Osteoblast (primary cell): Measurements from ENCODE around the gene INMT. TPM values are rescaled to one million over a fixed set of nuclear protein-coding genes. Genes with fewer than 3 reads are reported as not detected.

Source experiments
- DNase-seq: peaks from one replicate; pipeline ENCODE4 v3.0.0; 2011; ENCODE audit warnings: low spot score, mixed read lengths; ENCODE audit not compliant: insufficient read length; ENCODE audit errors: missing footprints
- H2AFZ ChIP-seq: 2 replicates; pipeline ENCODE4 v1.6.0; 2011; ENCODE audit warnings: mild to moderate bottlenecking, low read length
- H3K27ac ChIP-seq: 2 replicates; pipeline ENCODE4 v1.5.1; 2011; ENCODE audit warnings: mild to moderate bottlenecking, low read depth, low read length, moderate library complexity
- H3K27me3 ChIP-seq: 2 replicates; pipeline ENCODE4 v1.6.0; 2012; ENCODE audit warnings: mild to moderate bottlenecking, control low read depth, inconsistent platforms, low read length, moderate library complexity; ENCODE audit not compliant: insufficient read depth
- H3K36me3 ChIP-seq: 2 replicates; pipeline ENCODE4 v1.5.1; 2011; ENCODE audit warnings: mild to moderate bottlenecking, low read length, control low read depth, moderate library complexity; ENCODE audit not compliant: insufficient read depth
- H3K4me1 ChIP-seq: 2 replicates; pipeline ENCODE4 v1.5.1; 2011; ENCODE audit warnings: mild to moderate bottlenecking, low read length, control low read depth, moderate library complexity; ENCODE audit not compliant: insufficient read depth
- H3K4me2 ChIP-seq: 2 replicates; pipeline ENCODE4 v1.6.0; 2011; ENCODE audit warnings: mild to moderate bottlenecking, low read length; ENCODE audit not compliant: insufficient read depth
- H3K4me3 ChIP-seq: fragments of 200-600 bp; sonication (generic); 3 replicates; pipeline ENCODE4 v1.5.1; 2012; ENCODE audit warnings: mild to moderate bottlenecking, low read length, inconsistent platforms; ENCODE audit not compliant: insufficient read depth
- H3K79me2 ChIP-seq: 2 replicates; pipeline ENCODE4 v1.6.0; 2012; ENCODE audit warnings: mild to moderate bottlenecking, low read length, control low read depth, inconsistent platforms; ENCODE audit not compliant: insufficient read depth
- H3K9me3 ChIP-seq: 2 replicates; pipeline ENCODE4 v1.5.1; 2011; ENCODE audit warnings: low read depth, low read length, control low read depth
- H4K20me1 ChIP-seq: 2 replicates; pipeline ENCODE4 v1.6.0; 2012; ENCODE audit warnings: mild to moderate bottlenecking, low read length, control low read depth; ENCODE audit not compliant: insufficient read depth
- CTCF ChIP-seq: IDR thresholded peaks from 2 replicates; pipeline ENCODE4 v1.5.1; 2011; ENCODE audit warnings: mild to moderate bottlenecking, low read depth, low read length, moderate library complexity; ENCODE audit errors: extremely low read depth
- total RNA-seq: library from RNA; depleted of rRNA; stranded (reverse); fragments of >200 nt; gene quantifications from 2 replicates; pipeline ENCODE4 v1.2.3, GENCODE V29; 2012

The INMT gene
- total RNA-seq, 1 donor: 0.72 TPM

- H2AFZ ChIP-seq: no peak overlapping the region
- no peaks in the 10 kb centered on the region for H3K79me2 ChIP-seq
- H3K4me2 ChIP-seq: no peak overlapping the region
- no peaks in the 10 kb centered on the region for H3K27me3 ChIP-seq
- no peaks in the 10 kb centered on the region for H3K9me3 ChIP-seq
- peak overlapping the region; percentile 11 for H3K27ac ChIP-seq
- H3K4me3 ChIP-seq: no peak overlapping the region
- DNase-seq: no peak
- peaks cover 9% of the 10 kb centered on the region for H3K36me3 ChIP-seq
- peaks cover 15% of the 10 kb centered on the region for H3K4me1 ChIP-seq
- H4K20me1 ChIP-seq: no peaks in the 10 kb centered on the region
- TF ChIP-seq CTCF: no peak
Measured at GRCh38 chr7:30788640-30789333, 36.9 kb downstream of the INMT start.

GRCh38 chr7:30789334-30789711 is 37.4 kb downstream of the INMT start:
- H3K27me3 ChIP-seq: no peaks in the 10 kb centered on the region
- peak overlapping the region; percentile 8 for H3K4me2 ChIP-seq
- H3K36me3 ChIP-seq: peaks cover 9% of the 10 kb centered on the region
- no peak overlapping the region for H3K4me3 ChIP-seq
- no peaks in the 10 kb centered on the region for H3K9me3 ChIP-seq
- peak; percentile 93 for DNase-seq
- H3K79me2 ChIP-seq: no peaks in the 10 kb centered on the region
- H2AFZ ChIP-seq: no peak overlapping the region
- H3K27ac ChIP-seq: peak overlapping the region; percentile 11
- H3K4me1 ChIP-seq: peaks cover 15% of the 10 kb centered on the region
- no peak for TF ChIP-seq CTCF
- H4K20me1 ChIP-seq: no peaks in the 10 kb centered on the region

GRCh38 chr7:30790356-30790755 is 38.4 kb downstream of the INMT start:
- no peak for TF ChIP-seq CTCF
- H3K4me2 ChIP-seq: no peak overlapping the region

GRCh38 chr7:30791114-30791513 is 39.2 kb downstream of the INMT start:
- no peaks in the 10 kb centered on the region for H3K9me3 ChIP-seq
- no peak overlapping the region for H3K4me3 ChIP-seq
- no peaks in the 10 kb centered on the region for H4K20me1 ChIP-seq
- no peaks in the 10 kb centered on the region for H3K27me3 ChIP-seq
- no peaks in the 10 kb centered on the region for H3K79me2 ChIP-seq
- no peak for TF ChIP-seq CTCF
- H3K27ac ChIP-seq: no peak overlapping the region
- no peak overlapping the region for H3K4me2 ChIP-seq
- H3K36me3 ChIP-seq: peaks cover under 1% of the 10 kb centered on the region
- no peak for DNase-seq
- H2AFZ ChIP-seq: no peak overlapping the region
- peaks cover 17% of the 10 kb centered on the region for H3K4me1 ChIP-seq

More at GRCh38 chr7:30790356-30790755, 38.4 kb downstream of the INMT start:
- H3K4me3 ChIP-seq: no peak overlapping the region
- no peak for DNase-seq
- no peaks in the 10 kb centered on the region for H3K27me3 ChIP-seq
- H3K27ac ChIP-seq: no peak overlapping the region
- H2AFZ ChIP-seq: no peak overlapping the region
- no peaks in the 10 kb centered on the region for H4K20me1 ChIP-seq
- no peaks in the 10 kb centered on the region for H3K79me2 ChIP-seq
- H3K9me3 ChIP-seq: no peaks in the 10 kb centered on the region
- H3K36me3 ChIP-seq: peaks cover 6% of the 10 kb centered on the region
- peaks cover 15% of the 10 kb centered on the region for H3K4me1 ChIP-seq
